WI38 (cell line): ENCODE results near the gene CDIPT.
"Not testable (repeated sequence)": the region's sequence is repeated elsewhere in the genome, so short reads cannot be mapped to it uniquely, and the experiment has no call there.

Experiments used
- H3K4me3 ChIP-seq: 2 replicates; pipeline ENCODE4 v1.5.1; 2011; ENCODE audit warnings: low read depth, mild to moderate bottlenecking, control low read depth, low read length
- CTCF ChIP-seq: IDR thresholded peaks from 2 replicates; pipeline ENCODE4 v1.5.1; 2012; ENCODE audit warnings: low read depth, mild to moderate bottlenecking, control low read depth, low read length

The CDIPT gene

GRCh38 chr16:29836623-29837022 lies 26.4 kb downstream of the CDIPT start:
- no peak for TF ChIP-seq CTCF
- H3K4me3 ChIP-seq, result no peak overlapping the region

GRCh38 chr16:29835926-29836325 lies 27.1 kb downstream of the CDIPT start:
- no peak for TF ChIP-seq CTCF
- no peak overlapping the region for H3K4me3 ChIP-seq

- TF ChIP-seq CTCF, result no peak
- H3K4me3 ChIP-seq, result no peak overlapping the region
Observed at GRCh38 chr16:29834079-29834478, 28.9 kb downstream of the CDIPT start.

- not testable (repeated sequence) for H3K4me3 ChIP-seq
Observed at GRCh38 chr16:29833219-29833618, 29.8 kb downstream of the CDIPT start.

GRCh38 chr16:29831490-29831889 lies 31.5 kb downstream of the CDIPT start:
- no peak for TF ChIP-seq CTCF
- H3K4me3 ChIP-seq, result no peak overlapping the region

- H3K4me3 ChIP-seq, result no peak overlapping the region
- no peak for TF ChIP-seq CTCF
Observed at GRCh38 chr16:29830774-29831173, 32.3 kb downstream of the CDIPT start.

- no peak for TF ChIP-seq CTCF
- H3K4me3 ChIP-seq, result no peak overlapping the region
Observed at GRCh38 chr16:29826342-29826695, 36.7 kb downstream of the CDIPT start.

GRCh38 chr16:29825145-29826044 lies 37.6 kb downstream of the CDIPT start:
- no peak for TF ChIP-seq CTCF
- H3K4me3 ChIP-seq, result peak overlapping the region; percentile 42
